A673 (cell line): ENCODE data around the gene PRR14L. TPM values are rescaled to one million over a fixed set of nuclear protein-coding genes. Genes with fewer than 3 reads are reported as not detected.

ENCODE experiments used
- BruUV-seq: library from RNA; stranded (reverse); fragments of 400-500 nt; replicated peaks from 2 replicates; lab custom pipeline; 2021; lab: Mats Ljungman, UMichigan
- CTCF ChIA-PET: fragments of 300-600 bp; sonication (Branson Sonifier 250); formaldehyde crosslinking; loops from one replicate; lab custom pipeline; 2022; ENCODE audit warnings: antibody characterized with exemption; lab: Charles Lee
- POLR2A ChIA-PET: fragments of 300-600 bp; sonication (Branson Sonifier 250); formaldehyde crosslinking; loops from one replicate; lab custom pipeline; 2022; ENCODE audit warnings: antibody characterized with exemption; ENCODE audit not compliant: low non-redundant PET; lab: Charles Lee
- DNase-seq: peaks from one replicate; pipeline ENCODE4 v3.0.0-alpha.2; 2015; ENCODE audit warnings: low spot score
- H3K27ac ChIP-seq: fragments of 200-600 bp; sonication (generic); 2 replicates; pipeline ENCODE4 v1.5.1; 2016; ENCODE audit warnings: mixed run types, low read depth, mild to moderate bottlenecking, mixed read lengths, antibody characterized with exemption, low read length; ENCODE audit not compliant: poor library complexity, severe bottlenecking
- H3K27me3 ChIP-seq: fragments of 200-600 bp; sonication (generic); replicated peaks from 2 replicates; pipeline ENCODE4 v1.6.1; 2017; ENCODE audit warnings: mixed run types, low read depth, mild to moderate bottlenecking, mixed read lengths, antibody characterized with exemption, low read length; ENCODE audit not compliant: insufficient read depth, poor library complexity
- H3K36me3 ChIP-seq: fragments of 200-600 bp; sonication (generic); 2 replicates; pipeline ENCODE4 v1.6.1; 2016; ENCODE audit warnings: mixed run types, mild to moderate bottlenecking, mixed read lengths, antibody characterized with exemption, low read length; ENCODE audit not compliant: insufficient read depth, poor library complexity, severe bottlenecking
- H3K4me1 ChIP-seq: fragments of 200-600 bp; sonication (generic); 2 replicates; pipeline ENCODE4 v1.6.1; 2017; ENCODE audit warnings: mixed run types, mild to moderate bottlenecking, mixed read lengths, antibody characterized with exemption, low read length; ENCODE audit not compliant: insufficient read depth, poor library complexity, severe bottlenecking
- H3K4me3 ChIP-seq: fragments of 200-600 bp; sonication (generic); 2 replicates; pipeline ENCODE4 v1.5.1; 2016; ENCODE audit warnings: low read depth, mixed run types, mild to moderate bottlenecking, mixed read lengths, low read length; ENCODE audit not compliant: poor library complexity, severe bottlenecking
- H3K9me3 ChIP-seq: fragments of 200-600 bp; sonication (generic); 2 replicates; pipeline ENCODE4 v1.6.1; 2016; ENCODE audit warnings: mixed run types, low read depth, mild to moderate bottlenecking, mixed read lengths, antibody characterized with exemption, low read length; ENCODE audit not compliant: poor library complexity, severe bottlenecking
- EZH2 ChIP-seq: fragments of 200-600 bp; sonication (generic); IDR thresholded peaks from 2 replicates; pipeline ENCODE4 v1.6.1; 2017; ENCODE audit warnings: borderline replicate concordance, low read depth, mild to moderate bottlenecking, mixed read lengths, antibody characterized with exemption, low read length; ENCODE audit not compliant: poor library complexity, severe bottlenecking
- intact Hi-C: fragments of 100-400 bp; cut with micrococcal nuclease; formaldehyde crosslinking; loops from one replicate; pipeline ENCODE4 v1.10.0; 2022; ENCODE audit not compliant: unreplicated experiment
- total RNA-seq: library from RNA; stranded (reverse); gene quantifications from 2 replicates; pipeline ENCODE4 v1.2.3, GENCODE V29; 2021
- TF ChIP-seq, protein P1 (sequence below): fragments of 300-800, 200-600 bp; sonication (generic); conservative IDR thresholded peaks from 2 replicates; pipeline ENCODE4 v1.5.1; 2017; ENCODE audit warnings: low read depth, mild to moderate bottlenecking, antibody characterized with exemption, low read length, moderate library complexity, mixed read lengths

PRR14L gene
- total RNA-seq, 1 experiment from 2014 or later: 65.4 TPM

DNA sequence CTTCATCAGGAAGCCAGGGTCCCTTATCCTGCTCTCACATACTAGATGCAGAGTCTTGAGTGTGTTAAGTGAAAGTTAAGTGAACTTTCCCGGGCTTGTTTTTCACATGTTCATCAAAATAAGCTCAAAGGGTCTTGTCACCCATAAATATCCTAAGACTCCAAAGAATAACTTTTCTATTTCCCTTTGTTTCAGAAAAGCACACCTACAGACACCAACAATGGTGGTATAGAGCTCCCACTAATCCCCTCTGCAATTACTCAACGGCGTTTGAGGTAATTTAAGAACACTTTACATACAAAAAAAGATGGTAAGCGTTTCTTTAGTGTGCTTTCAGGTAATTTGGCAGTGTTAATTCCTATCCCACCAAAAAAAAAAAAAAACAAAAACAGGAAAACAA is 2.5 kb downstream of the PRR14L start:
- peaks cover 18% of the 10 kb centered on the region for H3K4me1 ChIP-seq
- intact Hi-C loops: no loop called here
- no peak for DNase-seq
- BruUV-seq: no TSS peak
- peaks cover 6% of the 10 kb centered on the region for H3K36me3 ChIP-seq
- no peak overlapping the region for H3K4me3 ChIP-seq
- H3K27me3 ChIP-seq: no peaks in the 10 kb centered on the region
- H3K9me3 ChIP-seq: no peaks in the 10 kb centered on the region
- POLR2A ChIA-PET: interaction anchor here (0.6 kb wide), 1 partner anchor 119 kb away, joined by 5 read pairs; no protein-coding TSS in a partner anchor
- peak overlapping the region; percentile 84 for H3K27ac ChIP-seq
- CTCF ChIA-PET: no interaction called here
- TF ChIP-seq, protein P1, sequence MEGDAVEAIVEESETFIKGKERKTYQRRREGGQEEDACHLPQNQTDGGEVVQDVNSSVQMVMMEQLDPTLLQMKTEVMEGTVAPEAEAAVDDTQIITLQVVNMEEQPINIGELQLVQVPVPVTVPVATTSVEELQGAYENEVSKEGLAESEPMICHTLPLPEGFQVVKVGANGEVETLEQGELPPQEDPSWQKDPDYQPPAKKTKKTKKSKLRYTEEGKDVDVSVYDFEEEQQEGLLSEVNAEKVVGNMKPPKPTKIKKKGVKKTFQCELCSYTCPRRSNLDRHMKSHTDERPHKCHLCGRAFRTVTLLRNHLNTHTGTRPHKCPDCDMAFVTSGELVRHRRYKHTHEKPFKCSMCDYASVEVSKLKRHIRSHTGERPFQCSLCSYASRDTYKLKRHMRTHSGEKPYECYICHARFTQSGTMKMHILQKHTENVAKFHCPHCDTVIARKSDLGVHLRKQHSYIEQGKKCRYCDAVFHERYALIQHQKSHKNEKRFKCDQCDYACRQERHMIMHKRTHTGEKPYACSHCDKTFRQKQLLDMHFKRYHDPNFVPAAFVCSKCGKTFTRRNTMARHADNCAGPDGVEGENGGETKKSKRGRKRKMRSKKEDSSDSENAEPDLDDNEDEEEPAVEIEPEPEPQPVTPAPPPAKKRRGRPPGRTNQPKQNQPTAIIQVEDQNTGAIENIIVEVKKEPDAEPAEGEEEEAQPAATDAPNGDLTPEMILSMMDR: no peak
- no peak for TF ChIP-seq EZH2

DNA sequence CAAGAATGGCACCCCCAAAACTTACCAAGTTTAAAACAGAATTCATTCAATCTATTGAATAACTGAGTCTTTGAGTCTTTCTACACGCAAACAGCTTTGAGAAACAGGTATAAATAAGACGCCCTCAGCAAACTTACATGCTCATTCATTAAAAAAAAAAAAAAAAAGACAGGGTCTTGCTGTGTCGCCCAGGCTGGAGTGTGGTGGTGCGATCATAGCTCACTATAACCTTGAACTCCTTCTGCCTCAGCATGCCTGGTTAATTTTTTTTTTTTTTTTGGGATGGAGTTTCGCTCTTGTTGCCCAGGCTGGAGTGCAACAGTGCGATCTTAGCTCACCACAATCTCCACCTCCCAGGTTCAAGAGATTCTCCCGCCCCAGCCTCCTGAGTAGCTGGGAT is 6.1 kb downstream of the PRR14L start:
- no peak overlapping the region for H3K4me3 ChIP-seq
- H3K36me3 ChIP-seq: peaks cover 15% of the 10 kb centered on the region
- peaks cover 13% of the 10 kb centered on the region for H3K4me1 ChIP-seq
- H3K27me3 ChIP-seq: no peaks in the 10 kb centered on the region
- TF ChIP-seq EZH2: no peak
- TF ChIP-seq, protein P1: no peak
- BruUV-seq: no TSS peak
- no peaks in the 10 kb centered on the region for H3K9me3 ChIP-seq
- intact Hi-C loops: no loop called here
- no peak for DNase-seq
- no peak overlapping the region for H3K27ac ChIP-seq
- POLR2A ChIA-PET: no interaction called here
- CTCF ChIA-PET: no interaction called here

DNA sequence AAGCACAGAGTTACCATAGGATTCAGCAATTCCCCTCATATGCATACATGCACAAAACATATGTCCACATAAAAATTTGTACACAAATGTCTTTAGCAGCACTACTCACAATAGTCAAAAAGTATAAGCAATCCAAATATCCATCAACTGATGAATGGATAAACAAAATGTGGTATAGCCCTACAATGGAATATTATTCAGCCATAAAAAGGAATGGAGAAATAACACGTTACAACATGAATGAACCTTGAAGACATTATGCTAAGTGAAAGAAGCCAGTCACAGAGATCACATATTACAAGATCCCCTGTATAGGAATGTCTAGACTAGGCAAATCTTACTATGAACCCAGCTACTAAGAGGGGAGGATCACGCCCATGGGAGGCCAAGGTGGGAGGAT is 7.2 kb downstream of the PRR14L start:
- ChIA-PET POLR2A (no interaction called here), CTCF (no interaction called here)
- DNase-seq: no peak
- Histone ChIP-seq H3K27me3 (no peaks in the 10 kb centered on the region), H3K27ac (no peak overlapping the region), H3K4me3 (no peak overlapping the region), H3K9me3 (no peaks in the 10 kb centered on the region), H3K4me1 (peaks cover 1% of the 10 kb centered on the region), H3K36me3 (peaks cover 17% of the 10 kb centered on the region)
- no peak for TF ChIP-seq EZH2
- TF ChIP-seq, protein P1: no peak
- intact Hi-C loops: no loop called here
- no TSS peak for BruUV-seq
